NCI-H1436 (cell line): ENCODE measurements around the gene HCN1.
"Not testable (repeated sequence)": the region's sequence is repeated elsewhere in the genome, so short reads cannot be mapped to it uniquely, and the experiment has no call there.

Source experiments
- DNase-seq: peaks from one replicate; lab custom pipeline; 2025; lab: John Stamatoyannopoulos, UW

Gene HCN1

GRCh38 chr5:45414620-45415573 is 281.3 kb downstream of the HCN1 start:
- no peak for DNase-seq

GRCh38 chr5:45411971-45412612 is 284.1 kb downstream of the HCN1 start:
- DNase-seq, result no peak

GRCh38 chr5:45410304-45410995 is 285.7 kb downstream of the HCN1 start:
- no peak for DNase-seq

- no peak for DNase-seq
These were observed 288.1 kb downstream of the HCN1 start for GRCh38 chr5:45408067-45408466.

- DNase-seq, result no peak
These were observed 293.2 kb downstream of the HCN1 start for GRCh38 chr5:45402804-45403455.

- DNase-seq, result no peak
These were observed 297.1 kb downstream of the HCN1 start for GRCh38 chr5:45399041-45399440.

GRCh38 chr5:45385321-45386058 is 310.7 kb downstream of the HCN1 start:
- DNase-seq, result no peak

GRCh38 chr5:45383985-45384384 is 312.2 kb downstream of the HCN1 start:
- no peak for DNase-seq

GRCh38 chr5:45382583-45382982 is 313.6 kb downstream of the HCN1 start:
- DNase-seq, result no peak

GRCh38 chr5:45376417-45376816 is 319.8 kb downstream of the HCN1 start:
- DNase-seq, result no peak

- DNase-seq, result no peak
These were observed 323.6 kb downstream of the HCN1 start for GRCh38 chr5:45372629-45373028.

- DNase-seq, result not testable (repeated sequence)
These were observed 324.8 kb downstream of the HCN1 start for GRCh38 chr5:45371423-45371822.

GRCh38 chr5:45355189-45355992 is 340.8 kb downstream of the HCN1 start:
- DNase-seq, result no peak

GRCh38 chr5:45336464-45336863 is 359.7 kb downstream of the HCN1 start:
- DNase-seq, result no peak

- no peak for DNase-seq
These were observed 360.2 kb downstream of the HCN1 start for GRCh38 chr5:45335978-45336377.

- DNase-seq, result no peak
These were observed 360.8 kb downstream of the HCN1 start for GRCh38 chr5:45335346-45335745.

- DNase-seq, result no peak
These were observed 361.2 kb downstream of the HCN1 start for GRCh38 chr5:45334939-45335338.

GRCh38 chr5:45312627-45313026 is 383.6 kb downstream of the HCN1 start:
- DNase-seq, result not testable (repeated sequence)

GRCh38 chr5:45295231-45295630 is 400.9 kb downstream of the HCN1 start:
- DNase-seq, result no peak

- no peak for DNase-seq
These were observed 407.4 kb downstream of the HCN1 start for GRCh38 chr5:45288746-45289145.

- DNase-seq, result no peak
These were observed 411.7 kb downstream of the HCN1 start for GRCh38 chr5:45284436-45284835.
